SK-N-SH (cell line): ENCODE results near the gene SPATA16. TPM values are rescaled to one million over a fixed set of nuclear protein-coding genes. Genes with fewer than 3 reads are reported as not detected.

Experiments used
- CTCF ChIA-PET: fragments of 300-600, 350-600 bp; formaldehyde crosslinking; extraction: SDS; loops from one replicate; lab custom pipeline; 2021; lab: Yijun Ruan, JAX
- POLR2A ChIA-PET: fragments of 350-600 bp; sonication (Branson Sonifier 250); formaldehyde crosslinking; extraction: SDS; loops from one replicate; lab custom pipeline; 2020; ENCODE audit warnings: antibody characterized with exemption, inconsistent platforms; lab: Yijun Ruan, JAX
- DNase-seq: peaks from one replicate; pipeline ENCODE4 v3.0.0; 2012
- H2AFZ ChIP-seq: fragments of 200-600 bp; sonication (generic); 2 replicates; pipeline ENCODE4 v1.8.1; 2016; ENCODE audit warnings: antibody characterized with exemption, mild to moderate bottlenecking, low read depth
- H3F3A ChIP-seq: fragments of 200-600 bp; sonication (generic); replicated peaks from 2 replicates; pipeline ENCODE3; 2016; ENCODE audit warnings: antibody characterized with exemption, mild to moderate bottlenecking; ENCODE audit not compliant: insufficient read depth
- H3K27ac ChIP-seq, 2 experiments: fragments of 200-500 bp in 1 of 2; fragments of 200-600 bp in 1 of 2; sonication (Bioruptor generic) in 1 of 2; sonication (generic), shearing (Covaris generic) in 1 of 2; 2 replicates each; pipeline versions ENCODE4 v1.5.1 to v1.6.1; 2014 to 2016; ENCODE audit warnings: low read depth in 2 of 2, inconsistent platforms in 1 of 2, low read length in 1 of 2, mild to moderate bottlenecking in 1 of 2, mixed read lengths in 1 of 2
- H3K27me3 ChIP-seq: fragments of 200-600 bp; sonication (generic), shearing (Covaris generic); 2 replicates; pipeline ENCODE4 v1.6.1; 2016; ENCODE audit warnings: mixed run types; ENCODE audit not compliant: insufficient read depth
- H3K36me3 ChIP-seq, 2 experiments: fragments of 200-500 bp in 1 of 2; fragments of 200-600 bp in 1 of 2; sonication (Bioruptor generic) in 1 of 2; sonication (generic) in 1 of 2; replicated peaks in 1 of 2; 2 replicates each; pipeline versions ENCODE3 to v1.5.1; 2014 to 2016; ENCODE audit warnings: low read length in 1 of 2, mild to moderate bottlenecking in 1 of 2; ENCODE audit not compliant: insufficient read depth in 2 of 2, control insufficient read depth in 1 of 2
- H3K4me1 ChIP-seq, 2 experiments: fragments of 200-500 bp in 1 of 2; fragments of 200-600 bp in 1 of 2; sonication (Bioruptor generic) in 1 of 2; sonication (generic), shearing (Covaris generic) in 1 of 2; 2 replicates each; pipeline versions ENCODE4 v1.5.1 to v1.6.1; 2014 to 2016; ENCODE audit warnings: low read depth in 1 of 2, low read length in 1 of 2, mixed run types in 1 of 2; ENCODE audit not compliant: insufficient read depth in 2 of 2, control insufficient read depth in 1 of 2
- H3K4me2 ChIP-seq: fragments of 200-600 bp; sonication (generic), shearing (Covaris generic); 2 replicates; pipeline ENCODE4 v1.6.1; 2017; ENCODE audit warnings: mixed run types
- H3K4me3 ChIP-seq, 2 experiments: fragments of 200-500 bp in 1 of 2; fragments of 200-600 bp in 1 of 2; sonication (Bioruptor generic) in 1 of 2; sonication (generic), shearing (Covaris generic) in 1 of 2; 2 replicates each; pipeline versions ENCODE4 v1.5.1 to v1.8.1; 2014 to 2016; ENCODE audit warnings: low read depth in 2 of 2, inconsistent platforms in 1 of 2, low read length in 1 of 2, mild to moderate bottlenecking in 1 of 2, mixed read lengths in 1 of 2, moderate library complexity in 1 of 2
- H3K79me2 ChIP-seq: fragments of 200-600 bp; sonication (generic); 2 replicates; pipeline ENCODE4 v1.8.1; 2017; ENCODE audit warnings: mild to moderate bottlenecking; ENCODE audit not compliant: insufficient read depth
- H3K9ac ChIP-seq: fragments of 200-600 bp; sonication (generic); 2 replicates; pipeline ENCODE4 v1.6.1; 2017; ENCODE audit warnings: mixed run types
- H3K9me2 ChIP-seq: fragments of 200-600 bp; sonication (generic); 2 replicates; pipeline ENCODE4 v1.6.1; 2017; ENCODE audit warnings: mixed run types
- H3K9me3 ChIP-seq: fragments of 200-600 bp; sonication (generic); 2 replicates; pipeline ENCODE4 v1.6.1; 2017; ENCODE audit warnings: mixed run types, mild to moderate bottlenecking, moderate library complexity
- H4K20me1 ChIP-seq: fragments of 200-600 bp; sonication (generic); 2 replicates; pipeline ENCODE4 v1.6.1; 2017; ENCODE audit warnings: mild to moderate bottlenecking, mixed run types; ENCODE audit not compliant: insufficient read depth
- ELF1 ChIP-seq: IDR thresholded peaks from 2 replicates; pipeline ENCODE4 v1.4.0; 2012
- EP300 ChIP-seq, 2 experiments: IDR thresholded peaks; 2 replicates each; pipeline versions ENCODE4 v1.4.0 to v1.6.1; 2012; ENCODE audit warnings: borderline replicate concordance in 1 of 2, low read depth in 1 of 2, low read length in 1 of 2
- EZH2phosphoT487 ChIP-seq: fragments of 200-600 bp; sonication (generic); IDR thresholded peaks from 2 replicates; pipeline ENCODE4 v1.6.1; 2017; ENCODE audit warnings: low read depth, mixed run types, mild to moderate bottlenecking, antibody characterized with exemption, moderate library complexity, borderline replicate concordance
- FOSL2 ChIP-seq: IDR thresholded peaks from 2 replicates; pipeline ENCODE4 v1.4.0; 2012; ENCODE audit warnings: low read depth, mild to moderate bottlenecking, moderate library complexity, borderline replicate concordance
- FOXM1 ChIP-seq: IDR thresholded peaks from 2 replicates; pipeline ENCODE4 v1.4.0; 2012; ENCODE audit warnings: low read depth, mild to moderate bottlenecking
- GATA2 ChIP-seq: sonication (generic); formaldehyde crosslinking; IDR thresholded peaks from 2 replicates; pipeline ENCODE4 v1.5.0; 2020; ENCODE audit warnings: mild to moderate bottlenecking, missing genetic modification reagents
- MXI1 ChIP-seq: IDR thresholded peaks from 2 replicates; pipeline ENCODE4 v1.6.1; 2012; ENCODE audit warnings: mild to moderate bottlenecking, low read depth, low read length, improper control_type of control experiment
- SMC3 ChIP-seq: IDR thresholded peaks from 2 replicates; pipeline ENCODE4 v1.6.1; 2012; ENCODE audit warnings: low read depth, low read length, improper control_type of control experiment
- TCF12 ChIP-seq: IDR thresholded peaks from 2 replicates; pipeline ENCODE4 v1.4.0; 2012
- WGBS: methylation state at CpG from one replicate; pipeline ENCODE4 v1.1.6; 2017; ENCODE audit warnings: low lambda C conversion rate; 5-methylcytosine and 5-hydroxymethylcytosine counted together
- polyA plus RNA-seq, 3 experiments: library from polyadenylated mRNA; depleted of rRNA; stranded (reverse); fragments of >200 nt; gene quantifications; 2 replicates each; pipeline ENCODE4 v1.2.3, GENCODE V29; 2012
- TF ChIP-seq, protein P1 (sequence below): IDR thresholded peaks from 2 replicates; pipeline ENCODE4 v1.4.0; 2012; ENCODE audit warnings: low read depth, borderline replicate concordance
- TF ChIP-seq, protein P2 (sequence below): IDR thresholded peaks from 2 replicates; pipeline ENCODE4; 2012

SPATA16 gene
- polyA plus RNA-seq, 1 of the 3 experiments (the other 2 are of a cell fraction), result not detected

DNA sequence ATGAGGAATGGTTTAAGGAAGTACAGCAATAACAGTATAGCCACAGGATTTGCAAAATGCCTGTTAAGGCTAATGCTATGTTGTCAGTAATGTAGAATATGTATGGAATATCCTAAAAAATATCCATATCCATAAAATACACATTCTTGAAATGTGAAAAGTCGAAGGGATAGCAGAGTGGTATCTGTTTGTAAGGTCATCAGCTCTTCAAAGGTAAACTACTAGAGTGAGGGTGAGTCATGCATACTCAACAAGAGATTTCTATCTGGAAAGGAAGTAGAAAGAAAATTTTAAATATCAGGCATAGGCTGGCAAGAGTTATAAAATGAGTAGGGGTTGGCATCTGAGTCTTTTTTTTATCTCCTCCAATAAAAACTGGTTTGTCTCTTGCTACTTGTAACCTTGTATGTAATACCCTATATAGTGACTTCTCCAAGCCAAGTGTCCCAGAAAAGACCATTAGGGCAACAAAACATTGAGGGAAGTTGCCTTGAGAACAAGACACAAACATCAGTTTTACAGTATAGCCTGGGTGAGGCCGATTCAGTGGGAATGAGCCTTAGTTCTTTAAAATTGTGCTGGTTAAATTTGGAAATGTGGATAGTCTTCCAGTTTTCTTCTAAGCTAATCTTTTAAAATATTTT lies 103.1 kb downstream of the SPATA16 start:
- H2AFZ ChIP-seq, result no peak overlapping the region
- ChIA-PET CTCF (interaction anchor here (0.6 to 0.7 kb wide), 2 partner anchors 19 to 1786 kb away, joined by 3 read pairs; no protein-coding TSS in a partner anchor), POLR2A (no interaction called here)

DNA sequence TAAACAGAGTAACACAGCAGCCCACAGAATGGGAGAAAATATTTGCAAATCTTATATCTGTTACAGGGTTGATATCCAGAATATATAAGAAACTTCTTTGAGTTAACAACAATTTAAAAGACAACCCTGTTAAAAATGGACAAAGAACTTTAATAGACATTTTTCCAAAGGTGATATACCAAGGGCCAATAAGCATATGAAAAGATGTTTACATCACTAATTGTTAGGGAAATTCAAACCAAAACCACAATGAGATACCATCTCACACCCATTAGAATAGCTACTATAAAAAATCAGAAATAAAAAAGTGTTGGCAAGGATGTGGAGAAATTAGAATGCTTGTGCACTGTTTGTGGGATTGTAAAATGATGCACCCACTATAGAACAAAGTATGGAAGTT lies 110.8 kb downstream of the SPATA16 start:
- no peaks in the 10 kb centered on the region for H3K9me2 ChIP-seq
- H3K9ac ChIP-seq, result no peak overlapping the region
- H3K4me1 ChIP-seq, result no peaks in the 10 kb centered on the region
- no peak overlapping the region for H2AFZ ChIP-seq
- CTCF ChIA-PET, result interaction anchor here (0.5 to 1.1 kb wide), 3 partner anchors 24 to 194 kb away, joined by 3 read pairs; no protein-coding TSS in a partner anchor
- no peaks in the 10 kb centered on the region; the same call in 1 of the 2 replicates for H3K9me3 ChIP-seq
- H3F3A ChIP-seq, result no peaks in the 10 kb centered on the region
- H3K4me3 ChIP-seq, result no peak overlapping the region
- H4K20me1 ChIP-seq, result no peaks in the 10 kb centered on the region
- no peak for TF ChIP-seq EP300 (IDR thresholded peaks at IDR 0.05; ENCODE audit: borderline replicate concordance in 1 of 2, low read depth in 1 of 2, low read length in 1 of 2)
- TF ChIP-seq, all 33 proteins: peak for 0
- POLR2A ChIA-PET, result no interaction called here
- H3K27me3 ChIP-seq, result no peaks in the 10 kb centered on the region
- H3K36me3 ChIP-seq, result no peaks in the 10 kb centered on the region
- no peak overlapping the region for H3K27ac ChIP-seq
- no peak overlapping the region for H3K4me2 ChIP-seq
- no peak for DNase-seq
- no peaks in the 10 kb centered on the region for H3K79me2 ChIP-seq

More for the DNA sequence above, 103.1 kb downstream of the SPATA16 start:
- Histone ChIP-seq H3K9me3 (no peaks in the 10 kb centered on the region), H3K27me3 (no peaks in the 10 kb centered on the region), H3K27ac (no peak overlapping the region), H3F3A (no peaks in the 10 kb centered on the region), H4K20me1 (no peaks in the 10 kb centered on the region), H3K4me2 (no peak overlapping the region), H3K9ac (no peak overlapping the region), H3K79me2 (no peaks in the 10 kb centered on the region), H3K9me2 (no peaks in the 10 kb centered on the region), H3K4me3 (no peak overlapping the region), H3K36me3 (no peaks in the 10 kb centered on the region), H3K4me1 (no peaks in the 10 kb centered on the region)
- TF ChIP-seq ELF1, result no peak
- TF ChIP-seq, protein P1, sequence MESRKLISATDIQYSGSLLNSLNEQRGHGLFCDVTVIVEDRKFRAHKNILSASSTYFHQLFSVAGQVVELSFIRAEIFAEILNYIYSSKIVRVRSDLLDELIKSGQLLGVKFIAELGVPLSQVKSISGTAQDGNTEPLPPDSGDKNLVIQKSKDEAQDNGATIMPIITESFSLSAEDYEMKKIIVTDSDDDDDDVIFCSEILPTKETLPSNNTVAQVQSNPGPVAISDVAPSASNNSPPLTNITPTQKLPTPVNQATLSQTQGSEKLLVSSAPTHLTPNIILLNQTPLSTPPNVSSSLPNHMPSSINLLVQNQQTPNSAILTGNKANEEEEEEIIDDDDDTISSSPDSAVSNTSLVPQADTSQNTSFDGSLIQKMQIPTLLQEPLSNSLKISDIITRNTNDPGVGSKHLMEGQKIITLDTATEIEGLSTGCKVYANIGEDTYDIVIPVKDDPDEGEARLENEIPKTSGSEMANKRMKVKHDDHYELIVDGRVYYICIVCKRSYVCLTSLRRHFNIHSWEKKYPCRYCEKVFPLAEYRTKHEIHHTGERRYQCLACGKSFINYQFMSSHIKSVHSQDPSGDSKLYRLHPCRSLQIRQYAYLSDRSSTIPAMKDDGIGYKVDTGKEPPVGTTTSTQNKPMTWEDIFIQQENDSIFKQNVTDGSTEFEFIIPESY, result no peak
- no peak for TF ChIP-seq FOXM1
- TF ChIP-seq SMC3, result no peak
- no peak for TF ChIP-seq TCF12
- 23% methylated on average over 2 of the region's 2 CpGs for WGBS
- no peak for DNase-seq

DNA sequence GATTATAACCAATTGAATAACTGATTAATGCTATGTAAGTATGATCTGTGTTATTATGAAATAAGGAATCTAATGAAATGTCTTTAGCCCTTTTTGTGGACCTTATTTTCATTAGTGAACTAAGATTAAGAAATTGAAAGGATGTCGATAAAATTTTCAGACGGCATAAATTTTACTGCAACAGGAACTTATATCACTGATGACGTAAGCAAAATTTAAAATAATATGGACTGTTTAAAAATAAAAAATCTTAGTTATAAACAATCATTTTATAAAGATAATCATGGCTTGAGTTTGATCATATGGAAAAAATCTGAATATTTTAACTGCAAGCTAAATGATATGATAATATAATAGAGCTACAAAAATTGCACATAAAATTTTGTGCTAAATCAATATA lies 112.7 kb downstream of the SPATA16 start:
- TF ChIP-seq FOSL2 (no peak), EP300 (IDR thresholded peaks at IDR 0.05; ENCODE audit: borderline replicate concordance in 1 of 2, low read depth in 1 of 2, low read length in 1 of 2) (no peak), EZH2phosphoT487 (no peak), GATA2 (CRISPR knock-in tag) (no peak), MXI1 (no peak), ELF1 (no peak)
- TF ChIP-seq, protein P2, sequence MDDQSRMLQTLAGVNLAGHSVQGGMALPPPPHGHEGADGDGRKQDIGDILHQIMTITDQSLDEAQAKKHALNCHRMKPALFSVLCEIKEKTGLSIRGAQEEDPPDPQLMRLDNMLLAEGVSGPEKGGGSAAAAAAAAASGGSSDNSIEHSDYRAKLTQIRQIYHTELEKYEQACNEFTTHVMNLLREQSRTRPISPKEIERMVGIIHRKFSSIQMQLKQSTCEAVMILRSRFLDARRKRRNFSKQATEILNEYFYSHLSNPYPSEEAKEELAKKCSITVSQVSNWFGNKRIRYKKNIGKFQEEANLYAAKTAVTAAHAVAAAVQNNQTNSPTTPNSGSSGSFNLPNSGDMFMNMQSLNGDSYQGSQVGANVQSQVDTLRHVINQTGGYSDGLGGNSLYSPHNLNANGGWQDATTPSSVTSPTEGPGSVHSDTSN, result no peak
- H3K4me1 ChIP-seq, result no peaks in the 10 kb centered on the region
- no peak overlapping the region for H3K9ac ChIP-seq
- H2AFZ ChIP-seq, result 0 out of 2 replicates have a peak overlapping the region, but pooled peaks have one; percentile 11
- H3K9me2 ChIP-seq, result no peaks in the 10 kb centered on the region
- no peaks in the 10 kb centered on the region for H3K36me3 ChIP-seq
- H3K27ac ChIP-seq, result no peak overlapping the region
- no peaks in the 10 kb centered on the region for H4K20me1 ChIP-seq
- no peak for DNase-seq
- no peak overlapping the region for H3K4me3 ChIP-seq
- no peaks in the 10 kb centered on the region for H3K27me3 ChIP-seq
- POLR2A ChIA-PET, result no interaction called here
- CTCF ChIA-PET, result interaction anchor here (1.0 kb wide), 1 partner anchor 18 kb away, joined by 4 read pairs; no protein-coding TSS in a partner anchor
- WGBS, result 77% methylated on average over 3 of the region's 3 CpGs
- no peaks in the 10 kb centered on the region for H3K79me2 ChIP-seq
- no peak overlapping the region for H3K4me2 ChIP-seq
- H3F3A ChIP-seq, result no peaks in the 10 kb centered on the region
- no peaks in the 10 kb centered on the region; the same call in 1 of the 2 replicates for H3K9me3 ChIP-seq
